ENCODE measurements around the gene SDHAF1. TPM values are rescaled to one million over a fixed set of nuclear protein-coding genes. Genes with fewer than 3 reads are reported as not detected.

Gene SDHAF1
- total RNA-seq, 1 experiment from 2014 or later, result 16.0 TPM

- H3K9me3 ChIP-seq (ENCODE audit: control insufficient read depth, low read depth, low read length), result no peaks in the 10 kb centered on the region
- Mint-ChIP-seq H3K9me3 (no peaks in the 10 kb centered on the region), H3K4me3 (no peak overlapping the region), H3K4me1 (peaks cover 13 to 14% of the 10 kb centered on the region in 2 experiments), H3K27me3 (ENCODE audit: low read depth) (no peaks in the 10 kb centered on the region), H3K36me3 (ENCODE audit: insufficient read depth in 1 of 3, low read depth in 3 of 3) (peaks cover 11 to 50% (median 39%) of the 10 kb centered on the region in 3 experiments; a peak in 6 of 7 replicates), H3K27ac (no peak overlapping the region)
- H3K79me1 ChIP-seq (ENCODE audit: insufficient read depth, low read depth, low read length, poor library complexity, severe bottlenecking), result peaks cover 2% of the 10 kb centered on the region
- no peak overlapping the region for H2AFZ ChIP-seq (ENCODE audit: low read length)
- TF ChIP-seq CTCF (conservative IDR thresholded peaks at IDR 0.05), result no peak
- no peak overlapping the region for H3K14ac ChIP-seq (ENCODE audit: insufficient read depth, low read length)
- no peak overlapping the region for H2BK20ac ChIP-seq (ENCODE audit: low read depth, low read length, poor library complexity, severe bottlenecking)
- no peaks in the 10 kb centered on the region for H3K27me3 ChIP-seq (ENCODE audit: insufficient read depth, low read length)
- DNase-seq, result no peak
- no peak overlapping the region for H2BK15ac ChIP-seq (ENCODE audit: low read depth, low read length)
- no CpG with 5 or more reads among the region's 22 CpGs for WGBS (ENCODE audit: extremely low coverage, insufficient read length, low lambda C conversion rate)
- H3K23me2 ChIP-seq (ENCODE audit: insufficient read length, low read depth, low read length, poor library complexity, severe bottlenecking), result peaks cover 4% of the 10 kb centered on the region
- no peak overlapping the region for H3K18ac ChIP-seq (ENCODE audit: insufficient read length, low read depth, low read length)
- no peaks in the 10 kb centered on the region for H3K79me2 ChIP-seq (ENCODE audit: insufficient read depth, low read length)
- H3K4ac ChIP-seq (ENCODE audit: low read depth, low read length), result no peak overlapping the region
- no peak overlapping the region for H3K27ac ChIP-seq (ENCODE audit: insufficient read length, low read depth, low read length)
- no peaks in the 10 kb centered on the region for H3K4me1 ChIP-seq (ENCODE audit: insufficient read depth, low read length)
- H2BK120ac ChIP-seq (ENCODE audit: low read depth, low read length, poor library complexity, severe bottlenecking), result no peak overlapping the region
- H3K23ac ChIP-seq (ENCODE audit: insufficient read length, low read depth, low read length), result no peak overlapping the region
- no peak overlapping the region for H3T11ph ChIP-seq (ENCODE audit: low read length)
- no peak overlapping the region for H4K8ac ChIP-seq (replicated peaks; ENCODE audit: insufficient read length, low read depth, low read length)
- no peak overlapping the region for H3K4me2 ChIP-seq (ENCODE audit: insufficient read depth, insufficient read length, low read length)
- H2AK5ac ChIP-seq (ENCODE audit: insufficient read length, low read length), result no peak overlapping the region
- no peak overlapping the region for H4K91ac ChIP-seq (ENCODE audit: insufficient read length, low read depth, low read length)
- H2BK5ac ChIP-seq (ENCODE audit: insufficient read length, low read length), result no peak overlapping the region
- H2BK12ac ChIP-seq (ENCODE audit: insufficient read length, low read depth, low read length), result no peak overlapping the region
- no peaks in the 10 kb centered on the region for H4K20me1 ChIP-seq (ENCODE audit: control insufficient read depth, insufficient read depth, insufficient read length)
- no peak overlapping the region for H4K5ac ChIP-seq (ENCODE audit: insufficient read length, low read depth, low read length)
- no peak overlapping the region for H3K56ac ChIP-seq (ENCODE audit: insufficient read length, low read depth, low read length)
- no peak overlapping the region for H3K9ac ChIP-seq (ENCODE audit: extremely low read depth, insufficient read length, low read length)
Observed at GRCh38 chr19:36019061-36019670, 24.2 kb downstream of the SDHAF1 start.

Measured in H9 (cell line).